Bronchus fibroblast of lung (primary cell): ENCODE results near the gene TRDN. TPM values are rescaled to one million over a fixed set of nuclear protein-coding genes. Genes with fewer than 3 reads are reported as not detected.

ENCODE experiments used
- total RNA-seq: library from RNA; depleted of rRNA; stranded (reverse); fragments of >200 nt; gene quantifications from 2 replicates; pipeline ENCODE4 v1.2.3, GENCODE V29; 2015

The TRDN gene
- total RNA-seq: not detected in 2 replicates

GRCh38 chr6:123636782-123637181 lies at the start of gene TRDN:
TRDN (minus strand) TSS chr6:123636950; CDS start chr6:123636775, 175 bp downstream.

Other genes with a start within 250 kb of the TRDN start
- not detected in 2 replicates for gene NKAIN2, start 166.9 kb upstream of the TRDN start, total RNA-seq